ENCODE measurements around the gene ADAM8. TPM values are rescaled to one million over a fixed set of nuclear protein-coding genes. Genes with fewer than 3 reads are reported as not detected.

ADAM8 gene
- total RNA-seq, 1 experiment from 2014 or later = 113 TPM

GRCh38 chr10:133213641-133214467 is 62.8 kb downstream of the ADAM8 start:
- no peak for ATAC-seq
- intact Hi-C loops (cut with micrococcal nuclease) = no loop called here
- Histone ChIP-seq H3K36me3 (ENCODE audit: low read depth, low read length) (no peaks in the 10 kb centered on the region), H3K27ac (ENCODE audit: low read length) (no peak overlapping the region), H3K79me2 (ENCODE audit: low read length) (no peaks in the 10 kb centered on the region), H3K27me3 (ENCODE audit: low read length) (peaks cover 5% of the 10 kb centered on the region; the same call in 1 of the 2 replicates), H3K9ac (ENCODE audit: low read length) (no peak overlapping the region), H3K9me2 (replicated peaks; ENCODE audit: low read length) (no peaks in the 10 kb centered on the region), H3F3A (ENCODE audit: low read length, unreplicated experiment) (no peaks in the 10 kb centered on the region), H2AFZ (ENCODE audit: low read length) (no peak overlapping the region), H4K20me1 (ENCODE audit: low read length) (no peaks in the 10 kb centered on the region), H3K4me1 (ENCODE audit: insufficient read depth, low read length) (no peaks in the 10 kb centered on the region), H3K4me3 (ENCODE audit: low read length) (no peak overlapping the region), H3K9me3 (ENCODE audit: low read length) (no peaks in the 10 kb centered on the region), H3K4me2 (ENCODE audit: low read length) (no peak overlapping the region)
- ChIA-PET CTCF (no interaction called here), POLR2A (ENCODE audit: unreplicated experiment) (no interaction called here)
- no TSS peak for BruUV-seq (replicated peaks)
- DNase-seq = no peak
- TF ChIP-seq EZH2 (IDR thresholded peaks at IDR 0.05; ENCODE audit: low read length, unreplicated experiment) (no peak), EZH2phosphoT487 (IDR thresholded peaks at IDR 0.05; ENCODE audit: borderline replicate concordance, low read length) (no peak)
- TF ChIP-seq, protein P1, sequence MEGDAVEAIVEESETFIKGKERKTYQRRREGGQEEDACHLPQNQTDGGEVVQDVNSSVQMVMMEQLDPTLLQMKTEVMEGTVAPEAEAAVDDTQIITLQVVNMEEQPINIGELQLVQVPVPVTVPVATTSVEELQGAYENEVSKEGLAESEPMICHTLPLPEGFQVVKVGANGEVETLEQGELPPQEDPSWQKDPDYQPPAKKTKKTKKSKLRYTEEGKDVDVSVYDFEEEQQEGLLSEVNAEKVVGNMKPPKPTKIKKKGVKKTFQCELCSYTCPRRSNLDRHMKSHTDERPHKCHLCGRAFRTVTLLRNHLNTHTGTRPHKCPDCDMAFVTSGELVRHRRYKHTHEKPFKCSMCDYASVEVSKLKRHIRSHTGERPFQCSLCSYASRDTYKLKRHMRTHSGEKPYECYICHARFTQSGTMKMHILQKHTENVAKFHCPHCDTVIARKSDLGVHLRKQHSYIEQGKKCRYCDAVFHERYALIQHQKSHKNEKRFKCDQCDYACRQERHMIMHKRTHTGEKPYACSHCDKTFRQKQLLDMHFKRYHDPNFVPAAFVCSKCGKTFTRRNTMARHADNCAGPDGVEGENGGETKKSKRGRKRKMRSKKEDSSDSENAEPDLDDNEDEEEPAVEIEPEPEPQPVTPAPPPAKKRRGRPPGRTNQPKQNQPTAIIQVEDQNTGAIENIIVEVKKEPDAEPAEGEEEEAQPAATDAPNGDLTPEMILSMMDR (conservative IDR thresholded peaks at IDR 0.05; ENCODE audit: low read depth, low read length) = no peak

DNA sequence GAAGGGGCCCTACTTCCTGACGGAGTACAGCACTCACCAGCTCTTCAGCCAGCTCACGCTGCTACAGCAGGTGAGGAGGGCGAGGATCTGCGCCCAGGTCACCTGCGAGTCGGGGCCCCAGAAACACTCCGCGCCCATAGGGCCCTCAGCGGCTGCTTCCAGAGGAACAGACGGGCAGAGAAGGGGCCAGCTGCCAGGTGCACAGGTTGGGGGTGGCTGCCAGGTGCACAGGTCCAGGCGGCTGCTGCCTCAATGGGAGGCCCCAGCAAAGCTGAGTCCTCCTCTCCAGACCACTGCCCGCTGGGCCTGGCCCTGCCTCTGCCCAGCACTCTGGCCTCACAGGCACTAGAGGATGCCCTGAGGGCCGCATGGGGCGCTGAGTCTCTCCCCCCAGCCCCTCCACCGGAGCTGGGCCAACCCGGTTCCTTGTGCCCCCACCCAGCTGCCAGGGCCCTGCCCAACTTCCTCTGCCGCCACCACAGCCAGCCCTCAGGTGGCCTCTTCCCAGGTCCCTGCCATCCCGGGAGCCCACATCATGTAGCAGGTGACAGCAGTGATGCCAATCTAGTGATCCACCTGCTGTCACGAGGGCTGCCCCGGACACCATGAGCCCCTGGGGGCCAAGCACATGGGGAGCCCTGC is 63.7 kb downstream of the ADAM8 start:
- H4K20me1 ChIP-seq (ENCODE audit: low read length) = no peaks in the 10 kb centered on the region
- no peaks in the 10 kb centered on the region for H3F3A ChIP-seq (ENCODE audit: low read length, unreplicated experiment)
- CTCF ChIA-PET = no interaction called here
- H2AFZ ChIP-seq (ENCODE audit: low read length) = no peak overlapping the region
- no peaks in the 10 kb centered on the region for H3K4me1 ChIP-seq (ENCODE audit: insufficient read depth, low read length)
- DNase-seq (no peak), ATAC-seq (no peak)
- no peaks in the 10 kb centered on the region for H3K27me3 ChIP-seq (ENCODE audit: low read length)
- no peaks in the 10 kb centered on the region for H3K9me2 ChIP-seq (replicated peaks; ENCODE audit: low read length)
- intact Hi-C loops (cut with micrococcal nuclease) = no loop called here
- BruUV-seq (replicated peaks) = no TSS peak
- H3K9ac ChIP-seq (ENCODE audit: low read length) = no peak overlapping the region
- no peak overlapping the region for H3K4me3 ChIP-seq (ENCODE audit: low read length)
- H3K9me3 ChIP-seq (ENCODE audit: low read length) = no peaks in the 10 kb centered on the region
- H3K27ac ChIP-seq (ENCODE audit: low read length) = no peak overlapping the region
- TF ChIP-seq EZH2 (IDR thresholded peaks at IDR 0.05; ENCODE audit: low read length, unreplicated experiment) = no peak
- no peak for TF ChIP-seq EZH2phosphoT487 (IDR thresholded peaks at IDR 0.05; ENCODE audit: borderline replicate concordance, low read length)
- TF ChIP-seq, protein P1 (conservative IDR thresholded peaks at IDR 0.05; ENCODE audit: low read depth, low read length) = no peak
- H3K79me2 ChIP-seq (ENCODE audit: low read length) = no peaks in the 10 kb centered on the region
- H3K4me2 ChIP-seq (ENCODE audit: low read length) = no peak overlapping the region
- no peaks in the 10 kb centered on the region for H3K36me3 ChIP-seq (ENCODE audit: low read depth, low read length)
- POLR2A ChIA-PET (ENCODE audit: unreplicated experiment) = no interaction called here

Small RNA genes lying within 50 kb of the gene (microRNA-seq; reads per million reads assigned to microRNA genes)
- not detected for gene MIR202 (ENCODE audit: unreplicated experiment)

Other genes starting within 250 kb of the ADAM8 start
- gene ADGRA1, start 188.9 kb downstream of the ADAM8 start, total RNA-seq (2014; rRNA removed) = not detected in 2 replicates
- gene KNDC1, start 116.6 kb downstream of the ADAM8 start, total RNA-seq (2014; rRNA removed) = not detected in 2 replicates
- gene UTF1, start 46.7 kb downstream of the ADAM8 start, total RNA-seq (2014; rRNA removed) = not detected in 2 replicates
- gene VENTX, start 39.0 kb downstream of the ADAM8 start, total RNA-seq (2014; rRNA removed) = not detected in 2 replicates
- 72.9 and 84.4 TPM in 2 replicates for gene TUBGCP2, start 32.0 kb upstream of the ADAM8 start, total RNA-seq (2014; rRNA removed)
- 78.4 and 84.3 TPM in 2 replicates for gene ZNF511, start 32.0 kb upstream of the ADAM8 start, total RNA-seq (2014; rRNA removed)
- not detected in 2 replicates for gene CALY, start 60.0 kb upstream of the ADAM8 start, total RNA-seq (2014; rRNA removed)
- not detected in 2 replicates for gene PRAP1, start 70.5 kb upstream of the ADAM8 start, total RNA-seq (2014; rRNA removed)
- gene FUOM, start 81.2 kb upstream of the ADAM8 start, total RNA-seq (2014; rRNA removed) = 33.3 and 40.0 TPM in 2 replicates
- gene ECHS1, start 96.5 kb upstream of the ADAM8 start, total RNA-seq (2014; rRNA removed) = 114 and 120 TPM in 2 replicates
- gene PAOX, start 102.4 kb upstream of the ADAM8 start, total RNA-seq (2014; rRNA removed) = 3.7 and 4.1 TPM in 2 replicates
- 38.8 and 39.4 TPM in 2 replicates for gene MTG1, start 117.3 kb upstream of the ADAM8 start, total RNA-seq (2014; rRNA removed)
- not detected in 2 replicates for gene SPRN, start 147.8 kb upstream of the ADAM8 start, total RNA-seq (2014; rRNA removed)
- 2.4 and 5.1 TPM in 2 replicates for gene SCART1, start 177.1 kb upstream of the ADAM8 start, total RNA-seq (2014; rRNA removed)

Data from PC-3 (cell line).